Calu3 (cell line): Measurements from ENCODE around the gene AMMECR1. TPM values are rescaled to one million over a fixed set of nuclear protein-coding genes. Genes with fewer than 3 reads are reported as not detected.

Experiments
- BruUV-seq: library from RNA; stranded (reverse); fragments of 400-500 nt; replicated peaks from 2 replicates; lab custom pipeline; 2021; lab: Mats Ljungman, UMichigan
- CTCF ChIA-PET: fragments of 300-600 bp; sonication (Branson Sonifier 250); formaldehyde crosslinking; loops from one replicate; lab custom pipeline; 2022; ENCODE audit warnings: antibody characterized with exemption; lab: Charles Lee
- DNase-seq: peaks from one replicate; pipeline ENCODE4 v3.0.0; 2022
- H3K27ac Mint-ChIP-seq: one replicate; pipeline ENCODE4 v1.8.0; 2022; ENCODE audit warnings: mixed read lengths; ENCODE audit not compliant: unreplicated experiment
- H3K27me3 Mint-ChIP-seq: one replicate; pipeline ENCODE4 v1.8.0; 2022; ENCODE audit warnings: mixed read lengths; ENCODE audit not compliant: unreplicated experiment
- H3K36me3 Mint-ChIP-seq: one replicate; pipeline ENCODE4 v1.8.0; 2022; ENCODE audit warnings: mild to moderate bottlenecking, moderate library complexity, mixed read lengths; ENCODE audit not compliant: insufficient read depth, unreplicated experiment
- H3K4me1 Mint-ChIP-seq: one replicate; pipeline ENCODE4 v1.8.0; 2022; ENCODE audit warnings: mild to moderate bottlenecking, low read depth, mixed read lengths; ENCODE audit not compliant: unreplicated experiment
- H3K4me3 Mint-ChIP-seq: one replicate; pipeline ENCODE4 v1.8.0; 2022; ENCODE audit warnings: mild to moderate bottlenecking, low read depth, moderate library complexity, mixed read lengths; ENCODE audit not compliant: unreplicated experiment
- H3K9me3 Mint-ChIP-seq: one replicate; pipeline ENCODE4 v1.8.0; 2022; ENCODE audit warnings: low read depth, mixed read lengths; ENCODE audit not compliant: unreplicated experiment
- CTCF ChIP-seq: fragments of 200-600 bp; IDR thresholded peaks from one replicate; pipeline ENCODE4 v1.8.0; 2022; ENCODE audit warnings: antibody characterized with exemption; ENCODE audit not compliant: unreplicated experiment
- intact Hi-C: fragments of 100-400 bp; cut with micrococcal nuclease; formaldehyde crosslinking; loops from one replicate; pipeline ENCODE4 v1.10.0; 2022; ENCODE audit not compliant: unreplicated experiment
- total RNA-seq: library from RNA; stranded (reverse); gene quantifications from 2 replicates; pipeline ENCODE4 v1.2.3, GENCODE V29; 2022

The AMMECR1 gene
- total RNA-seq, 1 experiment from 2014 or later: 23.5 TPM

GRCh38 chrX:110180176-110180927, 137.5 kb downstream of the AMMECR1 start:
- no peaks in the 10 kb centered on the region for H3K27me3 Mint-ChIP-seq
- H3K27ac Mint-ChIP-seq: peak overlapping the region; percentile 36
- no peak overlapping the region for H3K4me3 Mint-ChIP-seq
- peaks cover 37% of the 10 kb centered on the region for H3K4me1 Mint-ChIP-seq
- peaks cover 5% of the 10 kb centered on the region for H3K36me3 Mint-ChIP-seq
- H3K9me3 Mint-ChIP-seq: no peaks in the 10 kb centered on the region
- TF ChIP-seq CTCF: no peak
- no TSS peak for BruUV-seq
- DNase-seq: peak; percentile 16
- intact Hi-C loops: no loop called here
- CTCF ChIA-PET: interaction anchor here (0.6 to 0.8 kb wide), 2 partner anchors 10 to 20 kb away, joined by 3 to 4 read pairs; no protein-coding TSS in a partner anchor

- no TSS peak for BruUV-seq
- Mint-ChIP-seq H3K4me1 (peaks cover 47% of the 10 kb centered on the region), H3K27ac (no peak overlapping the region), H3K27me3 (no peaks in the 10 kb centered on the region), H3K9me3 (no peaks in the 10 kb centered on the region), H3K36me3 (no peaks in the 10 kb centered on the region), H3K4me3 (no peak overlapping the region)
- no peak for TF ChIP-seq CTCF
- no peak for DNase-seq
- intact Hi-C loops: no loop called here
- CTCF ChIA-PET: no interaction called here
These were observed 139.6 kb downstream of the AMMECR1 start for GRCh38 chrX:110178179-110178865.

- no peak for TF ChIP-seq CTCF
- CTCF ChIA-PET: no interaction called here
- no TSS peak for BruUV-seq
- no peak overlapping the region for H3K27ac Mint-ChIP-seq
- no peaks in the 10 kb centered on the region for H3K9me3 Mint-ChIP-seq
- H3K4me3 Mint-ChIP-seq: no peak overlapping the region
- H3K36me3 Mint-ChIP-seq: peaks cover 8% of the 10 kb centered on the region
- DNase-seq: no peak
- peaks cover 37% of the 10 kb centered on the region for H3K4me1 Mint-ChIP-seq
- no peaks in the 10 kb centered on the region for H3K27me3 Mint-ChIP-seq
- intact Hi-C loops: no loop called here
These were observed 142.2 kb downstream of the AMMECR1 start for GRCh38 chrX:110175696-110176095.

- Mint-ChIP-seq H3K9me3 (no peaks in the 10 kb centered on the region), H3K27me3 (no peaks in the 10 kb centered on the region), H3K27ac (no peak overlapping the region), H3K36me3 (peaks cover 8% of the 10 kb centered on the region), H3K4me3 (no peak overlapping the region), H3K4me1 (peaks cover 33% of the 10 kb centered on the region)
- CTCF ChIA-PET: no interaction called here
- TF ChIP-seq CTCF: no peak
- no TSS peak for BruUV-seq
- DNase-seq: no peak
- intact Hi-C loops: no loop called here
These were observed 142.7 kb downstream of the AMMECR1 start for GRCh38 chrX:110175146-110175545.
